CD4-positive, alpha-beta memory T cell (primary cell): Measurements from ENCODE around the gene FXYD1. TPM values are rescaled to one million over a fixed set of nuclear protein-coding genes. Genes with fewer than 3 reads are reported as not detected.

Source experiments
- CTCF ChIA-PET: fragments of 350-600 bp; sonication (Branson Sonifier 250); formaldehyde crosslinking; loops from one replicate; lab custom pipeline; 2021; ENCODE audit warnings: inconsistent platforms; ENCODE audit not compliant: partially characterized antibody; lab: Charles Lee
- POLR2A ChIA-PET: fragments of 350-600 bp; sonication (Branson Sonifier 250); formaldehyde crosslinking; loops from one replicate; lab custom pipeline; 2021; ENCODE audit not compliant: partially characterized antibody; lab: Charles Lee
- DNase-seq, 5 donors: peaks; one replicate each; pipeline versions ENCODE4 v3.0.0 to v3.0.0-alpha.2; 2020 to 2022; ENCODE audit warnings: mixed read lengths in 1 of 5
- H3K27ac ChIP-seq: one replicate; pipeline ENCODE4 v1.7.0; 2013; ENCODE audit warnings: low read depth, low read length
- H3K27me3 ChIP-seq: 2 replicates; pipeline ENCODE4 v1.7.0; 2013; ENCODE audit warnings: mild to moderate bottlenecking, low read length, moderate library complexity; ENCODE audit not compliant: insufficient read depth
- H3K36me3 ChIP-seq: 2 replicates; pipeline ENCODE4 v1.7.0; 2013; ENCODE audit warnings: mild to moderate bottlenecking, low read length, moderate library complexity; ENCODE audit not compliant: insufficient read depth
- H3K4me1 ChIP-seq: 2 replicates; pipeline ENCODE4 v1.7.0; 2013; ENCODE audit warnings: mild to moderate bottlenecking, low read length, moderate library complexity; ENCODE audit not compliant: insufficient read depth
- H3K4me3 ChIP-seq, 2 donors: one replicate each; pipeline ENCODE4 v1.7.0; 2013; ENCODE audit warnings: low read length in 2 of 2, mild to moderate bottlenecking in 1 of 2
- H3K9me3 ChIP-seq, 2 donors: one replicate each; pipeline ENCODE4 v1.7.0; 2013; ENCODE audit warnings: low read length in 2 of 2, control low read depth in 1 of 2; ENCODE audit not compliant: control insufficient read depth in 1 of 2
- H3K27ac Mint-ChIP-seq, 7 donors: one replicate each; pipeline ENCODE4 v1.8.0; 2020 to 2021; ENCODE audit warnings: mixed read lengths in 7 of 7, mild to moderate bottlenecking in 6 of 7, inconsistent platforms in 3 of 7, moderate library complexity in 3 of 7
- H3K27me3 Mint-ChIP-seq, 2 donors: one replicate each; pipeline ENCODE4 v1.8.0; 2020 to 2021; ENCODE audit warnings: mixed read lengths in 2 of 2
- H3K36me3 Mint-ChIP-seq, 2 donors: one replicate each; pipeline ENCODE4 v1.8.0; 2020 to 2021; ENCODE audit warnings: mixed read lengths in 2 of 2, inconsistent platforms in 1 of 2, mild to moderate bottlenecking in 1 of 2
- H3K4me1 Mint-ChIP-seq, 4 donors: one replicate each; pipeline ENCODE4 v1.8.0; 2020 to 2021; ENCODE audit warnings: mixed read lengths in 4 of 4, mild to moderate bottlenecking in 1 of 4
- H3K4me3 Mint-ChIP-seq, 8 donors: one replicate each; pipeline ENCODE4 v1.8.0; 2020 to 2021; ENCODE audit warnings: mixed read lengths in 8 of 8, mild to moderate bottlenecking in 7 of 8, moderate library complexity in 6 of 8, inconsistent platforms in 3 of 8
- H3K9me3 Mint-ChIP-seq, 8 donors: one replicate each; pipeline ENCODE4 v1.8.0; 2020 to 2021; ENCODE audit warnings: mixed read lengths in 8 of 8, mild to moderate bottlenecking in 5 of 8, inconsistent platforms in 3 of 8, moderate library complexity in 1 of 8
- intact Hi-C: fragments of 100-400 bp; cut with micrococcal nuclease; formaldehyde crosslinking; loops from one replicate; pipeline ENCODE4 v1.15.1; 2023
- polyA plus RNA-seq, 2 donors: library from polyadenylated mRNA; unstranded; fragments of 300-500 nt; fragmentation: Illumina TruSeq; gene quantifications; one replicate each; pipeline ENCODE4 v1.2.3, GENCODE V29; 2021
- total RNA-seq, 2 experiments: library from RNA; stranded (reverse); gene quantifications; one replicate each; pipeline ENCODE4 v1.2.3, GENCODE V29; 2021

FXYD1 gene
- total and polyA plus RNA-seq, 4 experiments from 2014 or later, result 0.58 to 4.4 (median 3.4) TPM

- intact Hi-C loops, result no loop called here
- no peaks in the 10 kb centered on the region for H3K27me3 Mint-ChIP-seq
- Histone ChIP-seq H3K9me3 (no peaks in the 10 kb centered on the region), H3K4me3 (no peak overlapping the region), H3K4me1 (no peaks in the 10 kb centered on the region), H3K27ac (no peak overlapping the region), H3K27me3 (no peaks in the 10 kb centered on the region), H3K36me3 (no peaks in the 10 kb centered on the region)
- H3K36me3 Mint-ChIP-seq, result peaks cover 0 to 4% of the 10 kb centered on the region in 2 donors
- H3K27ac Mint-ChIP-seq, result no peak overlapping the region
- POLR2A ChIA-PET, result no interaction called here
- H3K4me3 Mint-ChIP-seq, result no peak overlapping the region
- peaks cover 2 to 10% (median 7%) of the 10 kb centered on the region in 4 donors for H3K4me1 Mint-ChIP-seq
- CTCF ChIA-PET, result no interaction called here
- H3K9me3 Mint-ChIP-seq, result peaks cover 0 to 8% (median 0%) of the 10 kb centered on the region in 8 donors
- DNase-seq, result peak in 1 of 5 donors; percentile 30
These were observed 7.6 kb upstream of the FXYD1 start for GRCh38 chr19:35130761-35131720.

- Histone ChIP-seq H3K9me3 (no peaks in the 10 kb centered on the region), H3K4me1 (no peaks in the 10 kb centered on the region), H3K4me3 (no peak overlapping the region), H3K27ac (no peak overlapping the region), H3K27me3 (no peaks in the 10 kb centered on the region), H3K36me3 (no peaks in the 10 kb centered on the region)
- CTCF ChIA-PET, result no interaction called here
- H3K4me3 Mint-ChIP-seq, result no peak overlapping the region
- POLR2A ChIA-PET, result no interaction called here
- H3K9me3 Mint-ChIP-seq, result peaks cover 0 to 8% (median 0%) of the 10 kb centered on the region in 8 donors
- peaks cover 0 to 4% of the 10 kb centered on the region in 2 donors for H3K36me3 Mint-ChIP-seq
- intact Hi-C loops, result no loop called here
- no peaks in the 10 kb centered on the region for H3K27me3 Mint-ChIP-seq
- H3K4me1 Mint-ChIP-seq, result peaks cover 2 to 14% (median 7%) of the 10 kb centered on the region in 4 donors
- H3K27ac Mint-ChIP-seq, result peak overlapping the region in 1 of 7 donors; percentile 1
- DNase-seq, result no peak
These were observed 6.4 kb upstream of the FXYD1 start for GRCh38 chr19:35132254-35132653.

GRCh38 chr19:35133826-35134225 is 4.8 kb upstream of the FXYD1 start:
- no peak for DNase-seq
- Mint-ChIP-seq H3K4me1 (peaks cover 2 to 16% (median 7%) of the 10 kb centered on the region in 4 donors), H3K27ac (no peak overlapping the region), H3K4me3 (no peak overlapping the region), H3K9me3 (peaks cover 0 to 8% (median 0%) of the 10 kb centered on the region in 8 donors), H3K36me3 (peaks cover 0 to 4% of the 10 kb centered on the region in 2 donors), H3K27me3 (no peaks in the 10 kb centered on the region)
- H3K9me3 ChIP-seq, result no peaks in the 10 kb centered on the region
- no peaks in the 10 kb centered on the region for H3K36me3 ChIP-seq
- ChIA-PET POLR2A (interaction anchor here (1.0 kb wide), 1 partner anchor 9 kb away, joined by 3 read pairs; no protein-coding TSS in a partner anchor), CTCF (interaction anchor here (1.0 to 1.2 kb wide), 2 partner anchors 19 to 20 kb away, joined by 3 to 5 read pairs; partner anchors contain the start of gene FXYD5)
- no peaks in the 10 kb centered on the region for H3K27me3 ChIP-seq
- H3K27ac ChIP-seq, result no peak overlapping the region
- H3K4me1 ChIP-seq, result no peaks in the 10 kb centered on the region
- no peak overlapping the region for H3K4me3 ChIP-seq
- intact Hi-C loops, result no loop called here

- Mint-ChIP-seq H3K4me1 (peaks cover 2 to 21% (median 7%) of the 10 kb centered on the region in 4 donors), H3K9me3 (peaks cover 0 to 8% (median 0%) of the 10 kb centered on the region in 8 donors), H3K4me3 (no peak within 1 kb of the TSS), H3K27me3 (no peaks in the 10 kb centered on the region), H3K36me3 (peaks cover 0 to 4% of the 10 kb centered on the region in 2 donors), H3K27ac (peak within 1 kb of the TSS in 4 of 7 donors; percentile 6 to 71 (median 36))
- ChIA-PET POLR2A (no interaction called here), CTCF (interaction anchor here (0.7 to 3.6 kb wide), 4 partner anchors 10 to 67 kb away, joined by 3 to 20 read pairs (median 10); partner anchors contain the start of genes FXYD3 and FXYD5)
- intact Hi-C loops, result loop anchor here (1.0 kb wide), 1 partner anchor 20 kb away; no protein-coding TSS in a partner anchor
- H3K9me3 ChIP-seq, result no peaks in the 10 kb centered on the region
- H3K36me3 ChIP-seq, result no peaks in the 10 kb centered on the region
- H3K4me1 ChIP-seq, result no peaks in the 10 kb centered on the region
- no peaks in the 10 kb centered on the region for H3K27me3 ChIP-seq
- no peak within 1 kb of the TSS for H3K27ac ChIP-seq
- DNase-seq, result no peak
- H3K4me3 ChIP-seq, result no peak within 1 kb of the TSS
These were observed 3.9 kb upstream of the FXYD1 start, which contains the start of gene LGI4 for GRCh38 chr19:35134601-35135242. Gene LGI4 (minus strand): TSS chr19:35135059. CDS start chr19:35134680, 379 bp downstream.

- Histone ChIP-seq H3K36me3 (no peaks in the 10 kb centered on the region), H3K27ac (no peak overlapping the region), H3K9me3 (no peaks in the 10 kb centered on the region), H3K4me1 (peaks cover 1% of the 10 kb centered on the region), H3K27me3 (no peaks in the 10 kb centered on the region), H3K4me3 (no peak overlapping the region)
- H3K4me1 Mint-ChIP-seq, result peaks cover 2 to 21% (median 8%) of the 10 kb centered on the region in 4 donors
- CTCF ChIA-PET, result interaction anchor here (1.0 to 3.6 kb wide), 8 partner anchors 7 to 328 kb away, joined by 3 to 20 read pairs (median 5); partner anchors contain the start of genes FXYD3 and FXYD5
- H3K4me3 Mint-ChIP-seq, result no peak overlapping the region
- peak overlapping the region in 2 of 7 donors; percentile 6 to 71 for H3K27ac Mint-ChIP-seq
- H3K9me3 Mint-ChIP-seq, result peaks cover 0 to 8% (median 0%) of the 10 kb centered on the region in 8 donors
- POLR2A ChIA-PET, result interaction anchor here (0.8 kb wide), 1 partner anchor 121 kb away, joined by 3 read pairs; no protein-coding TSS in a partner anchor
- intact Hi-C loops, result loop anchor here (1.0 kb wide), 1 partner anchor 21 kb away; no protein-coding TSS in a partner anchor
- DNase-seq, result peak; percentile 48 to 66 (median 52)
- H3K27me3 Mint-ChIP-seq, result no peaks in the 10 kb centered on the region
- H3K36me3 Mint-ChIP-seq, result peaks cover 0 to 4% of the 10 kb centered on the region in 2 donors
These were observed 3.2 kb upstream of the FXYD1 start for GRCh38 chr19:35135389-35135909.

- ChIA-PET CTCF (interaction anchor here (0.7 to 3.6 kb wide), 10 partner anchors 8 to 328 kb away, joined by 3 to 20 read pairs (median 4); partner anchors contain the start of genes FXYD3 and FXYD5), POLR2A (no interaction called here)
- H3K4me3 ChIP-seq, result no peak overlapping the region
- no peak overlapping the region for H3K27ac ChIP-seq
- H3K9me3 Mint-ChIP-seq, result peaks cover 0 to 8% (median 0%) of the 10 kb centered on the region in 8 donors
- H3K4me1 ChIP-seq, result peaks cover 7% of the 10 kb centered on the region
- no peaks in the 10 kb centered on the region for H3K9me3 ChIP-seq
- peaks cover 0 to 4% of the 10 kb centered on the region in 2 donors for H3K36me3 Mint-ChIP-seq
- H3K4me3 Mint-ChIP-seq, result no peak overlapping the region
- H3K36me3 ChIP-seq, result no peaks in the 10 kb centered on the region
- no peaks in the 10 kb centered on the region for H3K27me3 ChIP-seq
- no peak overlapping the region for H3K27ac Mint-ChIP-seq
- no peak for DNase-seq
- H3K4me1 Mint-ChIP-seq, result peaks cover 6 to 29% (median 14%) of the 10 kb centered on the region in 4 donors
- no peaks in the 10 kb centered on the region for H3K27me3 Mint-ChIP-seq
- intact Hi-C loops, result no loop called here
These were observed 2.4 kb upstream of the FXYD1 start for GRCh38 chr19:35136231-35136630.
